Measurements from ENCODE around the gene GJA10.

GJA10 gene

GRCh38 chr6:89927264-89927663 is 33.0 kb downstream of the GJA10 start:
- ChIA-PET CTCF (interaction anchor here (1.2 to 1.4 kb wide), 2 partner anchors 13 to 552 kb away, joined by 3 to 4 read pairs; no protein-coding TSS in a partner anchor), POLR2A (no interaction called here)
- TF ChIP-seq CTCF (IDR thresholded peaks at IDR 0.05; ENCODE audit: control extremely low read depth, extremely low read depth, low read depth, missing control alignments) = no peak
- DNase-seq (ENCODE audit: extremely low spot score) = no peak

- TF ChIP-seq CTCF (IDR thresholded peaks at IDR 0.05; ENCODE audit: control extremely low read depth, extremely low read depth, low read depth, missing control alignments) = no peak
- ChIA-PET POLR2A (no interaction called here), CTCF (interaction anchor here (1.1 to 1.4 kb wide), 3 partner anchors 12 to 551 kb away, joined by 3 to 4 read pairs (median 3); no protein-coding TSS in a partner anchor)
- DNase-seq (ENCODE audit: extremely low spot score) = no peak
Observed at GRCh38 chr6:89927791-89928550, 33.7 kb downstream of the GJA10 start.

GRCh38 chr6:89928604-89929003 is 34.3 kb downstream of the GJA10 start:
- DNase-seq (ENCODE audit: extremely low spot score) = no peak

GRCh38 chr6:89930789-89931188 is 36.5 kb downstream of the GJA10 start:
- ChIA-PET CTCF (no interaction called here), POLR2A (no interaction called here)
- TF ChIP-seq CTCF (IDR thresholded peaks at IDR 0.05; ENCODE audit: control extremely low read depth, extremely low read depth, low read depth, missing control alignments) = no peak
- DNase-seq (ENCODE audit: extremely low spot score) = no peak

More at GRCh38 chr6:89928604-89929003, 34.3 kb downstream of the GJA10 start:
- TF ChIP-seq CTCF (IDR thresholded peaks at IDR 0.05; ENCODE audit: control extremely low read depth, extremely low read depth, low read depth, missing control alignments) = no peak
- ChIA-PET CTCF (interaction anchor here (1.1 to 1.2 kb wide), 2 partner anchors 12 to 43 kb away, joined by 3 to 4 read pairs; no protein-coding TSS in a partner anchor), POLR2A (no interaction called here)

GRCh38 chr6:89932245-89932802 is 38.1 kb downstream of the GJA10 start:
- no peak for DNase-seq (ENCODE audit: extremely low spot score)
- no peak for TF ChIP-seq CTCF (IDR thresholded peaks at IDR 0.05; ENCODE audit: control extremely low read depth, extremely low read depth, low read depth, missing control alignments)
- CTCF ChIA-PET = no interaction called here
- POLR2A ChIA-PET = no interaction called here

- POLR2A ChIA-PET = no interaction called here
- CTCF ChIA-PET = no interaction called here
- TF ChIP-seq CTCF (IDR thresholded peaks at IDR 0.05; ENCODE audit: control extremely low read depth, extremely low read depth, low read depth, missing control alignments) = no peak
- no peak for DNase-seq (ENCODE audit: extremely low spot score)
Observed at GRCh38 chr6:89934685-89935366, 40.6 kb downstream of the GJA10 start.
